Activated CD8-positive, alpha-beta memory T cell treated with anti-CD3 and anti-CD28 coated beads for 4 hours (primary cell): Measurements from ENCODE around the gene TNNT2.

Source experiments
- DNase-seq, 2 donors: peaks; one replicate each; pipeline ENCODE4 v3.0.0-alpha.2; 2020; ENCODE audit warnings: low read depth in 2 of 2

Gene TNNT2

GRCh38 chr1:201356701-201357100, 20.8 kb downstream of the TNNT2 start:
- DNase-seq, result no peak

GRCh38 chr1:201356236-201356635, 21.2 kb downstream of the TNNT2 start:
- DNase-seq, result no peak

GRCh38 chr1:201355471-201355870, 22.0 kb downstream of the TNNT2 start:
- DNase-seq, result no peak

- no peak for DNase-seq
Observed at GRCh38 chr1:201354901-201355295, 22.6 kb downstream of the TNNT2 start.

GRCh38 chr1:201354151-201354900, 23.2 kb downstream of the TNNT2 start:
- DNase-seq, result no peak

GRCh38 chr1:201353186-201353940, 24.1 kb downstream of the TNNT2 start:
- DNase-seq, result no peak

- no peak for DNase-seq
Observed at GRCh38 chr1:201351617-201352016, 25.9 kb downstream of the TNNT2 start.

- DNase-seq, result no peak
Observed at GRCh38 chr1:201350884-201351283, 26.6 kb downstream of the TNNT2 start.

- no peak for DNase-seq
Observed at GRCh38 chr1:201350361-201350725, 27.1 kb downstream of the TNNT2 start.

GRCh38 chr1:201349092-201349491, 28.4 kb downstream of the TNNT2 start:
- DNase-seq, result no peak

- no peak for DNase-seq
Observed at GRCh38 chr1:201348211-201348566, 29.3 kb downstream of the TNNT2 start.

- no peak for DNase-seq
Observed at GRCh38 chr1:201347498-201348210, 29.8 kb downstream of the TNNT2 start.

GRCh38 chr1:201346987-201347386, 30.5 kb downstream of the TNNT2 start:
- DNase-seq, result no peak

- no peak for DNase-seq
Observed at GRCh38 chr1:201346337-201346939, 31.0 kb downstream of the TNNT2 start.

- no peak for DNase-seq
Observed at GRCh38 chr1:201345081-201345355, 32.5 kb downstream of the TNNT2 start.

- DNase-seq, result no peak
Observed at GRCh38 chr1:201344206-201345080, 33.0 kb downstream of the TNNT2 start.

- DNase-seq, result no peak
Observed at GRCh38 chr1:201341377-201341776, 36.1 kb downstream of the TNNT2 start.

- no peak for DNase-seq
Observed at GRCh38 chr1:201336711-201337450, 40.6 kb downstream of the TNNT2 start.

GRCh38 chr1:201335901-201336300, 41.6 kb downstream of the TNNT2 start:
- no peak for DNase-seq

- DNase-seq, result no peak
Observed at GRCh38 chr1:201335174-201335870, 42.2 kb downstream of the TNNT2 start.
